Epithelial cell of proximal tubule (primary cell): ENCODE results near the gene GAS5. TPM values are rescaled to one million over a fixed set of nuclear protein-coding genes. Genes with fewer than 3 reads are reported as not detected.
"Not testable (repeated sequence)": the region's sequence is repeated elsewhere in the genome, so short reads cannot be mapped to it uniquely, and the experiment has no call there.

Experiments used
- DNase-seq: peaks from one replicate; pipeline ENCODE4 v3.0.0-alpha.2; 2011; ENCODE audit warnings: low read depth
- H3K4me3 ChIP-seq: 2 replicates; pipeline ENCODE4 v1.5.1; 2011; ENCODE audit warnings: low read depth, mild to moderate bottlenecking, low read length
- CTCF ChIP-seq: conservative IDR thresholded peaks from 2 replicates; pipeline ENCODE4 v1.5.1; 2012; ENCODE audit warnings: low read depth, mild to moderate bottlenecking, low read length
- total RNA-seq: library from RNA; depleted of rRNA; stranded (reverse); fragments of >200 nt; gene quantifications from 2 replicates; pipeline ENCODE4 v1.2.3, GENCODE V29; 2015

The GAS5 gene
- total RNA-seq, 1 donor from 2014 or later = 645 TPM

DNA sequence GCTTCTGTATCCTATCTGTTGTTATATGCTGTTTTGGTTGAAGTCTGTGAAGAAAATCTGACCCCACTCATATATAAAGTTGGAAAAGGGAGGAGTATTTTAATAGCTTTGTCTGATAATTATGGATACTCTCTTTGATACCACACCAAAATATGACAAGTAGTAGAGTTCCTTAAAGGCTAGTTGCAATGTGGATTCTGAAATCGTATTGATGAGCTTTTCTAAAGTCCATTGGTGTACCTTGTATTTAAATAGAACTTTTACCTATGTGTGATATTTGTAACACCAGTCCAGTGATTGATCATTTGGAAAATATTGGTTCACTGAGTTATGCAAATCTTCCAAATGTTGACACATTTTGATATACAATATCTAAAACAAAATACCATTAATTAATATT, 7.7 kb downstream of the GAS5 start:
- DNase-seq = no peak
- no peak overlapping the region for H3K4me3 ChIP-seq
- no peak for TF ChIP-seq CTCF

DNA sequence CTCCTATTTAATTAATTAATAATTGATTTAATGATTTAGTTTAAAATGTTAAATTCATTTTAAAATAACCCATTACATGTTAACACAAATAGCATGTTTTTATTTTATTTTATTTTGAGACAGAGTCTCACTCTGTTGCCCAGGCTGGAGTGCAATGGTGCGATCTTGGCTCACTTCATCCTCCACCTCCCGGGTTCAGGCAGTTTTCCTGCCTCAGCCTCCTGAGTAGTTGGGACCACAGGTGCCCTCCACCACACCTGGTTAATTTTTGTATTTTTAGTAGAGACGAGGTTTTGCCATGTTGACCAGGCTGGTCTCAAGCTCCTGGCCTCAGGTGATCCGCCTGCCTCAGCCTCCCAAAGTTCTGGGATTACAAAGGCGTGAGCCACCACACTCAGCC, 8.2 kb downstream of the GAS5 start:
- not testable (repeated sequence) for DNase-seq

DNA sequence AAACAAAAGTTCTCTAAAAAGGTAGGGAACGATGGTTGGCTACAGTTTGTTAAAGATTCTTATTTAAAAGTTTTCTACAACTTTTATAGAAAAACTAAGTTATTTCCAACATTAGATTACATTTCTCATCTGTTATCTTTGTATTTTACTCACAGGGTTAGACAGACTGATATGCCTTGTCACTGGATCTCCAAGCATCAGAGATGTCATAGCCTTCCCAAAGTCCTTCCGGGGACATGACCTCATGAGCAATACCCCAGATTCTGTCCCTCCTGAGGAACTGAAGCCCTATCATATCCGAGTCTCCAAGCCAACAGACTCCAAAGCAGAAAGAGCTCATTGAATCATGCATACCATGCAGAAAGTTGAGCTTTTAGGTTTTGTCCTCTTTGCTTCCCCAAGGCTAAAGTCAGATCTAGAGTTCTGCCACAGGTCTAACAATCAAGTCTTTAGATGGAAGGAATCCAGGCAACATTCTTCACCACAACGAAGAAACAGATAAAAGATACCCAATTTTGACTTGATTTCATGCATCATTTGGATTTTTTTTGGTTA, 10.3 kb downstream of the GAS5 start:
- no peak for DNase-seq
- H3K4me3 ChIP-seq = no peak overlapping the region
- no peak for TF ChIP-seq CTCF

More for the DNA sequence above, 8.2 kb downstream of the GAS5 start:
- not testable (repeated sequence) for H3K4me3 ChIP-seq

DNA sequence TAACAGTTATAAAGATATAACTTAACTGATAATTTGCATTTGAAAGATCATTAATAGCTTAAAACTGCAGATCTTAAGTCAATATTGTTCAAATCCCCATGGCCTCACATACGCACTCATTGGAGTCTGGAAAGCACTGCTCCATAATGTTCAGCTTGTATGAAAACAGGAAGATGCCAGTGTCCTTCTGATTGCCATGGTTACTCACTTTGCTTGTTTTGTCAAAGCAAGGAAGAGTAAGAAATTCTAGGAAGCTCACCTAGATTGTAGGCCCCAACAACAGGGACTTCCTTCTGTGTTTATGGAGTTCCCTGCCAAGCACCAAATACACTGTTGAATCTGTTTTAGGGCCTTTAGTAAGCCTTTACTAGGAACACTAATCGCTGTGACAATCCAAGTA, 10.9 kb downstream of the GAS5 start:
- no peak for TF ChIP-seq CTCF
- H3K4me3 ChIP-seq = no peak overlapping the region
- DNase-seq = no peak

DNA sequence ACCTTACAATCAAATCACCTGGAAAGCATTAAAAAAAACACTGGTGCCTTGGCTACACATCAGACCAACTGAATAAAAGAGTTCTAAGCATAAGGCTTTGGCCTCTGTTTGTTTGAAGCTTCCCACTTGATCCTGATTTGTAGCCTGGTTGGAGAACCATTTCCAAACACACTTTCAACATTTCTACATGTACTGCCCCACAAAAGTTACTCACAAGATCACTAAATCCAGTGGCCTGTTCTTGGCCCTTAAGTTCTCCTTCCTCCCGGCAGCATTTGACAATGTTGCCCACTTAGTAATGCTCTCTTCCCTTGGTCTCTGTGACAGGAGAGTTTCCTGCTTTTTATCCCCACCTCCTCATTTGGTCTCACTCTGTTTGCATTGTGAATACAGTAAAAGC, 11.8 kb downstream of the GAS5 start:
- no peak overlapping the region for H3K4me3 ChIP-seq
- no peak for TF ChIP-seq CTCF
- no peak for DNase-seq

GRCh38 chr1:173853074-173853473, 14.7 kb downstream of the GAS5 start:
- no peak for DNase-seq
- no peak for TF ChIP-seq CTCF
- no peak overlapping the region for H3K4me3 ChIP-seq

DNA sequence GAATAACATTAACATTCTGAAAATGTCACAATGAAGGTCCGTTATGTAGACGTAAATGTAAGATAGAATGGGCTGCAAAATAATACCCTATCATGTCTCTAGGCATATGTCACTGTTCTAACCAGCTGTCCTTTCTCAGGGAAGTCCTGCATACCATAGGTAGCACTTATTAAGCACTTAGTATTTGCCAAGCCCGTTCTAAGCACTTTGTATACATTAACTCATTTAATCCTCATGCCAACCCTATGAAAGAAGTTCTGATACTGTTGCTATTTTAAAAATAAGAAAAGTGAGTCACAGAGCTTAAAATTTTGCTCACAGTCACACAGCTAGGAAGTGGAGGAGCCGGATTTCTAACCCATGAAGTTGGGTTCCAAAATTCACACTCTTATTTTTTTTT, 15.7 kb downstream of the GAS5 start:
- no peak for TF ChIP-seq CTCF
- no peak for DNase-seq
- H3K4me3 ChIP-seq = no peak overlapping the region
